Endothelial cell of umbilical vein (primary cell): ENCODE results near the gene GTPBP3. TPM values are rescaled to one million over a fixed set of nuclear protein-coding genes. Genes with fewer than 3 reads are reported as not detected.

ENCODE experiments used
- BruUV-seq: library from RNA; stranded (reverse); fragments of 400-500 nt; replicated peaks from 2 replicates; lab custom pipeline; 2021; lab: Mats Ljungman, UMichigan
- CTCF ChIA-PET: fragments of 300-600, 350-600 bp; sonication (Branson Sonifier 250); formaldehyde crosslinking; loops from one replicate; lab custom pipeline; 2021; ENCODE audit warnings: antibody characterized with exemption, inconsistent platforms; lab: Charles Lee
- POLR2A ChIA-PET: fragments of 300-600, 350-600 bp; sonication (Branson Sonifier 250); formaldehyde crosslinking; loops from one replicate; lab custom pipeline; 2021; ENCODE audit warnings: antibody characterized with exemption, inconsistent platforms; lab: Charles Lee
- DNase-seq: peaks from one replicate; pipeline ENCODE4 v3.0.0-alpha.2; 2011; ENCODE audit warnings: low read depth, low spot score
- FAIRE-seq: peaks from 2 replicates; lab custom pipeline; 2011; peaks lifted over from hg19 to GRCh38; lab: Jason Lieb, UNC
- H2AFZ ChIP-seq: 2 replicates; pipeline ENCODE4 v1.6.0; 2012; ENCODE audit warnings: low read depth, low read length, control low read depth, inconsistent platforms
- H3K27ac ChIP-seq: 2 replicates; pipeline ENCODE4 v1.5.1; 2011; ENCODE audit warnings: low read depth, mild to moderate bottlenecking, control low read depth, low read length, moderate library complexity; ENCODE audit not compliant: insufficient read depth
- H3K27me3 ChIP-seq, 2 experiments: 2 replicates each; pipeline versions ENCODE4 v1.6.0 to v1.6.1; 2011; ENCODE audit warnings: low read length in 2 of 2, mixed read lengths in 1 of 2; ENCODE audit not compliant: control insufficient read depth in 2 of 2, insufficient read depth in 2 of 2
- H3K36me3 ChIP-seq, 2 experiments: 2 replicates in 1 of 2; 3 replicates in 1 of 2; pipeline ENCODE4 v1.5.1; 2011; ENCODE audit warnings: low read length in 2 of 2, mild to moderate bottlenecking in 1 of 2, moderate library complexity in 1 of 2; ENCODE audit not compliant: control insufficient read depth in 2 of 2, insufficient read depth in 2 of 2; ENCODE audit errors: extremely low read depth in 1 of 2
- H3K4me1 ChIP-seq: 3 replicates; pipeline ENCODE4 v1.5.1; 2011; ENCODE audit warnings: mild to moderate bottlenecking, low read length; ENCODE audit not compliant: control insufficient read depth, insufficient read depth; ENCODE audit errors: extremely low read depth
- H3K4me2 ChIP-seq: 2 replicates; pipeline ENCODE4 v1.6.1; 2011; ENCODE audit warnings: low read length, control low read depth, mixed read lengths; ENCODE audit not compliant: insufficient read depth
- H3K4me3 ChIP-seq, 3 experiments: fragments of 200-600 bp in 1 of 3; sonication (generic), shearing (Covaris generic) in 1 of 3; replicated peaks in 1 of 3; 2 replicates each; pipeline ENCODE4 v1.5.1; 2011 to 2016; ENCODE audit warnings: control low read depth in 3 of 3, low read length in 3 of 3, mild to moderate bottlenecking in 2 of 3, inconsistent platforms in 1 of 3, low read depth in 1 of 3, moderate library complexity in 1 of 3; ENCODE audit not compliant: insufficient read depth in 1 of 3
- H3K79me2 ChIP-seq: 2 replicates; pipeline ENCODE4 v1.6.0; 2012; ENCODE audit warnings: low read length, inconsistent platforms; ENCODE audit not compliant: control insufficient read depth, insufficient read depth
- H3K9ac ChIP-seq: replicated peaks from 2 replicates; pipeline ENCODE3; 2011; ENCODE audit warnings: low read length, control low read depth; ENCODE audit not compliant: insufficient read depth; ENCODE audit errors: extremely low read depth
- H3K9me1 ChIP-seq: replicated peaks from 3 replicates; pipeline ENCODE4 v1.6.0; 2011; ENCODE audit warnings: mild to moderate bottlenecking, low read length; ENCODE audit not compliant: control insufficient read depth, insufficient read depth; ENCODE audit errors: extremely low read depth
- H3K9me3 ChIP-seq: replicated peaks from 2 replicates; pipeline ENCODE4 v1.5.1; 2012; ENCODE audit warnings: low read length, inconsistent platforms; ENCODE audit not compliant: control insufficient read depth, insufficient read depth
- H4K20me1 ChIP-seq: replicated peaks from 2 replicates; pipeline ENCODE3; 2011; ENCODE audit warnings: mild to moderate bottlenecking, low read length; ENCODE audit not compliant: control insufficient read depth, insufficient read depth; ENCODE audit errors: extremely low read depth
- CTCF ChIP-seq, 2 donors: IDR thresholded peaks; 1 replicate in 1 of 2; 2 replicates in 1 of 2; pipeline ENCODE4 v1.5.1; 2011; ENCODE audit warnings: low read length in 2 of 2, mild to moderate bottlenecking in 2 of 2, moderate library complexity in 2 of 2, control low read depth in 1 of 2, inconsistent platforms in 1 of 2, low read depth in 1 of 2; ENCODE audit not compliant: insufficient read depth in 1 of 2; ENCODE audit errors: extremely low read depth in 1 of 2
- EZH2 ChIP-seq: IDR thresholded peaks from 2 replicates; pipeline ENCODE4 v1.6.1; 2012; ENCODE audit warnings: borderline replicate concordance, low read depth, mild to moderate bottlenecking, moderate library complexity, low read length, inconsistent platforms; ENCODE audit not compliant: severe bottlenecking
- FOS ChIP-seq: IDR thresholded peaks from 2 replicates; pipeline ENCODE4 v1.6.1; 2011; ENCODE audit warnings: mild to moderate bottlenecking, low read length, moderate library complexity, borderline replicate concordance; ENCODE audit not compliant: insufficient read depth
- GATA2 ChIP-seq: IDR thresholded peaks from 2 replicates; pipeline ENCODE4 v1.7.0; 2011; ENCODE audit warnings: low read depth, mild to moderate bottlenecking, moderate library complexity, mixed read lengths, low read length; ENCODE audit not compliant: insufficient read length, insufficient read depth
- JUN ChIP-seq: IDR thresholded peaks from 2 replicates; pipeline ENCODE4 v1.6.1; 2011; ENCODE audit warnings: borderline replicate concordance, low read depth; ENCODE audit not compliant: insufficient read length, insufficient read depth
- MYC ChIP-seq: IDR thresholded peaks from one replicate; pipeline ENCODE4 v1.6.1; 2011; ENCODE audit warnings: mild to moderate bottlenecking, low read depth, low read length
- POLR2A ChIP-seq: IDR thresholded peaks from 2 replicates; pipeline ENCODE4 v1.6.1; 2012; ENCODE audit warnings: low read depth, mild to moderate bottlenecking, control low read depth, low read length
- POLR2AphosphoS5 ChIP-seq: IDR thresholded peaks from 2 replicates; pipeline ENCODE4 v1.6.1; 2012; ENCODE audit warnings: low read depth, mild to moderate bottlenecking, control low read depth, low read length, moderate library complexity; ENCODE audit not compliant: insufficient read depth
- dilution Hi-C: fragments of 300-500 bp; cut with MboI; formaldehyde crosslinking; loops from one replicate; pipeline ENCODE4 v1.15.0; 2019; ENCODE audit warnings: low sequenced_read_pairs; ENCODE audit not compliant: extremely low pct_ligation_motif_present
- intact Hi-C: fragments of 100-400 bp; cut with micrococcal nuclease; formaldehyde crosslinking; loops from one replicate; pipeline ENCODE4 v1.10.0; 2022
- polyA plus RNA-seq, 4 experiments: library from polyadenylated mRNA; depleted of rRNA in 3 of 4; stranded (reverse) in 3 of 4; unstranded in 1 of 4; fragments of >200 nt; gene quantifications; 2 replicates each; pipeline versions ENCODE4 v1.2.1 to v1.2.3, GENCODE V29; 2011 to 2012; ENCODE audit warnings: missing spikeins in 1 of 4
- total RNA-seq: library from RNA; stranded (reverse); gene quantifications from 2 replicates; pipeline ENCODE4 v1.2.3, GENCODE V29; 2021
- TF ChIP-seq, protein P1 (sequence below): IDR thresholded peaks from 2 replicates; pipeline ENCODE4 v1.6.1; 2011; ENCODE audit not compliant: insufficient read depth, insufficient read length

Gene GTPBP3
- total and polyA plus RNA-seq, 2 donors (not counting 3 experiments of a cell fraction or from before 2014, with no cell fraction given), result 12.7 to 34.7 TPM

DNA sequence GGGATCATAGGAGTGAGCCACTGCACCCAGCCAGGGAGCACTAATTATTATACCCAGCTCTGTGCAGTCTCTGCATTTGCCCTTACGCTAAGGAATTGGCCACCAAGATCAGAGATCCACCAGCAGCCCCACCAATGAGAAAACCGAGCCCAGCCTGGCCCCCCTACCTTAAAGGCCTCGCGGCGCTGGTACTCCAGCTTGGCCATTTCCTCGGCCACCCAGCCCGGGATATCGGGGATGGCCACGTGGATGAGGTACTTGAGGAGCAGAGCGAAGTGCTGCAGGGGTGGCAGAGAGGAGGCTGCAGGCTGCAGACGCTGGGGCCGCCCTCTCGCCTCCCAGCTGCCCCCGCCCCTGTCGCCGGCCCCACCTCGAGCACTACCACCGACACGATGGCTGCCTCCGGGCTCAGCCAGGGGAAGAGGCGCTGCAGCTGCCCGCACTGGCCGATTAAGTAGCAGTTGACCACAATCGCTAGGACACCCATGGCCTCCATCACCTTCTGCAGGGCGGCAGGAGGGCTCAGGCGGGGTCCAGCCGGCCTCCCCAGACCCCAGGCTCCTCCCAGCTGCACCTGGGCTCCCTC lies 10.2 kb upstream of the GTPBP3 start:
- ChIA-PET CTCF (interaction anchor here (0.5 to 2.5 kb wide), 7 partner anchors 10 to 870 kb away, joined by 3 to 16 read pairs (median 4); partner anchors contain the start of gene DDA1), POLR2A (interaction anchor here (0.6 to 1.3 kb wide), 2 partner anchors 18 to 193 kb away, joined by 3 read pairs; partner anchors contain the start of gene DDA1)
- FAIRE-seq (no peak), DNase-seq (no peak)
- H4K20me1 ChIP-seq, result no peaks in the 10 kb centered on the region
- no peak overlapping the region for H2AFZ ChIP-seq
- no TSS peak for BruUV-seq
- no peak for TF ChIP-seq POLR2A
- TF ChIP-seq, protein P1, sequence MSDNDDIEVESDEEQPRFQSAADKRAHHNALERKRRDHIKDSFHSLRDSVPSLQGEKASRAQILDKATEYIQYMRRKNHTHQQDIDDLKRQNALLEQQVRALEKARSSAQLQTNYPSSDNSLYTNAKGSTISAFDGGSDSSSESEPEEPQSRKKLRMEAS, result no peak
- no peak for TF ChIP-seq EZH2
- TF ChIP-seq CTCF (IDR thresholded peaks at IDR 0.05; ENCODE audit: extremely low read depth in 1 of 2, insufficient read depth in 1 of 2, low read depth in 1 of 2, low read length in 2 of 2), result no peak
- no peak for TF ChIP-seq GATA2
- TF ChIP-seq POLR2AphosphoS5, result no peak
- TF ChIP-seq JUN, result no peak
- no peak for TF ChIP-seq FOS
- no peak for TF ChIP-seq MYC
- H3K4me2 ChIP-seq, result no peak overlapping the region
- dilution Hi-C loops, result no loop called here
- H3K4me1 ChIP-seq, result peaks cover 10% of the 10 kb centered on the region
- no peaks in the 10 kb centered on the region for H3K9me3 ChIP-seq
- H3K4me3 ChIP-seq, result no peak overlapping the region
- no peak overlapping the region for H3K27ac ChIP-seq
- H3K36me3 ChIP-seq, result no peaks in the 10 kb centered on the region
- H3K9me1 ChIP-seq, result no peaks in the 10 kb centered on the region
- no peaks in the 10 kb centered on the region for H3K79me2 ChIP-seq
- H3K9ac ChIP-seq, result no peak overlapping the region
- intact Hi-C loops, result no loop called here
- H3K27me3 ChIP-seq, result peaks cover 4 to 19% of the 10 kb centered on the region in 2 experiments
